G401 (cell line): ENCODE results near the gene WASHC1. TPM values are rescaled to one million over a fixed set of nuclear protein-coding genes. Genes with fewer than 3 reads are reported as not detected.
"Not testable (repeated sequence)": the region's sequence is repeated elsewhere in the genome, so short reads cannot be mapped to it uniquely, and the experiment has no call there.

Experiments used
- DNase-seq: peaks from one replicate; pipeline ENCODE4 v3.0.0-alpha.2; 2015; ENCODE audit warnings: low spot score
- in situ Hi-C: cut with HindIII; loops from 2 replicates; pipeline ENCODE4 v1.10.0; 2016; ENCODE audit warnings: low sequenced_read_pairs, mixed read lengths
- total RNA-seq: library from RNA; depleted of rRNA; stranded (reverse); fragments of >200 nt; shearing (Covaris generic); gene quantifications from 2 replicates; pipeline ENCODE4 v1.2.3, GENCODE V29; 2014; rRNA removed

Gene WASHC1
- total RNA-seq, result 3.6 and 4.3 TPM in 2 replicates

GRCh38 chr9:29356-29755 lies at the start of gene WASHC1:
Gene WASHC1, minus strand, starts transcription at chr9:29456. Its CDS starts 4,457 bp downstream, at chr9:24999.
- in situ Hi-C loops, DNase-seq: not testable (repeated sequence)

GRCh38 chr9:78333-78732 lies 49.1 kb upstream of the WASHC1 start:
- DNase-seq, in situ Hi-C loops: not testable (repeated sequence)

GRCh38 chr9:76389-76788 lies 47.1 kb upstream of the WASHC1 start:
- in situ Hi-C loops, DNase-seq: not testable (repeated sequence)

GRCh38 chr9:73900-74525 lies 44.8 kb upstream of the WASHC1 start:
- DNase-seq, in situ Hi-C loops: not testable (repeated sequence)

GRCh38 chr9:73076-73899 lies 44.0 kb upstream of the WASHC1 start:
- DNase-seq, in situ Hi-C loops: not testable (repeated sequence)

- DNase-seq, in situ Hi-C loops: not testable (repeated sequence)
These were observed 33.9 kb upstream of the WASHC1 start for GRCh38 chr9:63031-63629.

- DNase-seq, in situ Hi-C loops: not testable (repeated sequence)
These were observed 23.4 kb upstream of the WASHC1 start for GRCh38 chr9:52678-53077.

- in situ Hi-C loops, DNase-seq: not testable (repeated sequence)
These were observed 19.1 kb upstream of the WASHC1 start for GRCh38 chr9:48190-48842.

GRCh38 chr9:46639-47271 lies 17.5 kb upstream of the WASHC1 start:
- in situ Hi-C loops, DNase-seq: not testable (repeated sequence)

GRCh38 chr9:46164-46563 lies 16.9 kb upstream of the WASHC1 start:
- DNase-seq, in situ Hi-C loops: not testable (repeated sequence)

- in situ Hi-C loops, DNase-seq: not testable (repeated sequence)
These were observed 16.1 kb upstream of the WASHC1 start for GRCh38 chr9:45180-45878.

GRCh38 chr9:44416-44815 lies 15.2 kb upstream of the WASHC1 start:
- in situ Hi-C loops, DNase-seq: not testable (repeated sequence)

- in situ Hi-C loops, DNase-seq: not testable (repeated sequence)
These were observed 14.4 kb upstream of the WASHC1 start for GRCh38 chr9:43636-44035.

GRCh38 chr9:43116-43515 lies 13.9 kb upstream of the WASHC1 start:
- DNase-seq, in situ Hi-C loops: not testable (repeated sequence)

- in situ Hi-C loops, DNase-seq: not testable (repeated sequence)
These were observed 12.6 kb upstream of the WASHC1 start for GRCh38 chr9:41819-42218.

GRCh38 chr9:41261-41676 lies 12.0 kb upstream of the WASHC1 start:
- in situ Hi-C loops, DNase-seq: not testable (repeated sequence)

GRCh38 chr9:32308-32707 lies 3.1 kb upstream of the WASHC1 start:
- DNase-seq, in situ Hi-C loops: not testable (repeated sequence)

GRCh38 chr9:28775-29174 lies 481 bp downstream of the WASHC1 start:
- DNase-seq, in situ Hi-C loops: not testable (repeated sequence)
